Activated CD4-positive, alpha-beta T cell treated with anti-CD3 and anti-CD28 coated beads for 48 hours (primary cell): ENCODE data around the gene SMG7.
"Not testable (repeated sequence)": the region's sequence is repeated elsewhere in the genome, so short reads cannot be mapped to it uniquely, and the experiment has no call there.

Source experiments
- DNase-seq: peaks from one replicate; pipeline ENCODE4 v3.0.0-alpha.2; 2020

Gene SMG7, protein sequence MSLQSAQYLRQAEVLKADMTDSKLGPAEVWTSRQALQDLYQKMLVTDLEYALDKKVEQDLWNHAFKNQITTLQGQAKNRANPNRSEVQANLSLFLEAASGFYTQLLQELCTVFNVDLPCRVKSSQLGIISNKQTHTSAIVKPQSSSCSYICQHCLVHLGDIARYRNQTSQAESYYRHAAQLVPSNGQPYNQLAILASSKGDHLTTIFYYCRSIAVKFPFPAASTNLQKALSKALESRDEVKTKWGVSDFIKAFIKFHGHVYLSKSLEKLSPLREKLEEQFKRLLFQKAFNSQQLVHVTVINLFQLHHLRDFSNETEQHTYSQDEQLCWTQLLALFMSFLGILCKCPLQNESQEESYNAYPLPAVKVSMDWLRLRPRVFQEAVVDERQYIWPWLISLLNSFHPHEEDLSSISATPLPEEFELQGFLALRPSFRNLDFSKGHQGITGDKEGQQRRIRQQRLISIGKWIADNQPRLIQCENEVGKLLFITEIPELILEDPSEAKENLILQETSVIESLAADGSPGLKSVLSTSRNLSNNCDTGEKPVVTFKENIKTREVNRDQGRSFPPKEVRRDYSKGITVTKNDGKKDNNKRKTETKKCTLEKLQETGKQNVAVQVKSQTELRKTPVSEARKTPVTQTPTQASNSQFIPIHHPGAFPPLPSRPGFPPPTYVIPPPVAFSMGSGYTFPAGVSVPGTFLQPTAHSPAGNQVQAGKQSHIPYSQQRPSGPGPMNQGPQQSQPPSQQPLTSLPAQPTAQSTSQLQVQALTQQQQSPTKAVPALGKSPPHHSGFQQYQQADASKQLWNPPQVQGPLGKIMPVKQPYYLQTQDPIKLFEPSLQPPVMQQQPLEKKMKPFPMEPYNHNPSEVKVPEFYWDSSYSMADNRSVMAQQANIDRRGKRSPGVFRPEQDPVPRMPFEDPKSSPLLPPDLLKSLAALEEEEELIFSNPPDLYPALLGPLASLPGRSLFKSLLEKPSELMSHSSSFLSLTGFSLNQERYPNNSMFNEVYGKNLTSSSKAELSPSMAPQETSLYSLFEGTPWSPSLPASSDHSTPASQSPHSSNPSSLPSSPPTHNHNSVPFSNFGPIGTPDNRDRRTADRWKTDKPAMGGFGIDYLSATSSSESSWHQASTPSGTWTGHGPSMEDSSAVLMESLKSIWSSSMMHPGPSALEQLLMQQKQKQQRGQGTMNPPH

DNA sequence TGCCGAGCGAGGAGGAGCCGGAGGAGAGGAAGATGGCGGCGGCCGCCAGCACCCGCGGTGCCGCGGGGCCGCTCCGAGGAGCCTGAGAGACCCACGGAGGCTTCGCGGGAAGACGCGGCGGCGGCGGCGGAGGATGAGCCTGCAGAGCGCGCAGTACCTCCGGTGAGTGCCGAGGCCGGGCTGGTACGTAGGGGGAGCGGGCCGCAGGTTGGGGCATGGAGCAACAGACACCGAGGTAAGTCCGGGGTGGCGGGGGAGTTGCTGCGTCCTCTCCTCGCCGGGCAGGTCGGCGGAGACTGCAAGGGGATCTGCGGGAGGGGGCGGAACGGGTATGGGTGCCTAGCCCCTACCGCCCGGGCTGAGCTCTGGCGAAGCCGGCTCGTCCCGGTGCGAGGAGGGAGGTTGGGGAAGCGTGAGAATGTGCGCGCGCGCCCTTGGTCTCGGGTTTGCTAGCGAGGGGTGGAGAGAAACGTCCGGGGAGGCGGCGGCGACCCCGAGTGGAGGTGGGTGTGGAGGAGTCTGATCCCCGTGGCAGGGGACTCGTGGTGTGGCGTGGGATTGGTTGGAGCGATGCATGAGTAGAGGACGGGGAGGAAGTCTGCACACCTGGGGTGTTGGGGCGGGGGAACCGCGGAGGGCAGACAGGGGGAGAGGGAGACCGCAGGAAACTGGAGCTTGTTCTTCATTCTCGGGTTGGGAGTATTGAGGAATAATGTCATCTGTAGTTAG is at the start of gene SMG7:
SMG7 (plus strand) TSS at position 12 of the 729 bp plus-strand sequence; CDS start at position 134, 122 bp downstream.
- DNase-seq = peak; percentile 64

DNA sequence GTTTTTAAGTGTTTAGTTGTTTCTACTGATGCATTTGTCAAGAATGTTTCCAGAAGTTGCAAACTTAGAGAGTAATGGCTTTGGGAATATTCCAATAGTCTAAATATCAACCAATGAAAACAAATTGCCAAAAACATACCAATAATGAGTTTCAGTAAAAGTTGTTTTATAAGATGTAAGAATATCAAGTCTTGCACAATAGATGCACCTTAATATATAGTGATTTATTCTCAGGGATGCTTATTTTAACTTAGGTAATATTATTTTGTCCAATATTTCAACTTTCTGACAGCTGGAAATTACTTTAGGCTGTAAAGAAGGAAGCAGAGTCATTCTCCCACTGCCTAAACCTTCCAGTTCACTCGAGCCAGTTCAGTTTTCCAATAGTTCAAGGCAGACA is 48.8 kb upstream of the SMG7 start:
- no peak for DNase-seq

DNA sequence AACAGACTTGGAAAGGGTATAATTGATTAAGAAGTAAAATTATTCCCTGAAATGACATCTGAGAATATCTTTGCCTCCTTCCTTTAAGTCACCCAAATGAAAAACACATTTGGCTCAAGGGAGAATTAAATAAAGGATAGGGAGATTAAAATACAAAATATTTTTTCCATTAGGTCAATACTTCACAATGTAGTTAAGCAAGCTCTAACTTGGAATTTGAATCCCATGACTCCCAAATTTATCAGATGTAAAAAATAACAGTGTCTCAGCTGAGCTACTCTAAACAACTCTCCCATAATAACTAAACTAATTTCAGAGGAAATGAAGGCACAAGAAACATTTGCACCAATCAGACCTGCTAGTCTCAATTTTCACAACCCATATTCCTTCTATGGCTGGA is 47.6 kb upstream of the SMG7 start:
- no peak for DNase-seq

DNA sequence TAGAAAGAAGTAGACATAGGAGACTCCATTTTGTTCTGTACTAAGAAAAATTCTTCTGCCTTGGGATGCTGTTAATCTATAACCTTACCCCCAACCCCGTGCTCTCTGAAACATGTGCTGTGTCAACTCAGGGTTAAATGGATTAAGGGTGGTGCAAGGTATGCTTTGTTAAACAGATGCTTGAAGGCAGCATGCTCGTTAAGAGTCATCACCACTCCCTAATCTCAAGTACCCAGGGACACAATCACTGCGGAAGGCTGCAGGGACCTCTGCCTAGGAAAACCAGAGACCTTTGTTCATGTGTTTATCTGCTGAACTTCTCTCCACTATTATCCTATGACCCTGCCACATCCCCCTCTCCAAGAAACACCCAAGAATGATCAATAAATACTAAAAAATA is 44.7 kb upstream of the SMG7 start:
- not testable (repeated sequence) for DNase-seq

DNA sequence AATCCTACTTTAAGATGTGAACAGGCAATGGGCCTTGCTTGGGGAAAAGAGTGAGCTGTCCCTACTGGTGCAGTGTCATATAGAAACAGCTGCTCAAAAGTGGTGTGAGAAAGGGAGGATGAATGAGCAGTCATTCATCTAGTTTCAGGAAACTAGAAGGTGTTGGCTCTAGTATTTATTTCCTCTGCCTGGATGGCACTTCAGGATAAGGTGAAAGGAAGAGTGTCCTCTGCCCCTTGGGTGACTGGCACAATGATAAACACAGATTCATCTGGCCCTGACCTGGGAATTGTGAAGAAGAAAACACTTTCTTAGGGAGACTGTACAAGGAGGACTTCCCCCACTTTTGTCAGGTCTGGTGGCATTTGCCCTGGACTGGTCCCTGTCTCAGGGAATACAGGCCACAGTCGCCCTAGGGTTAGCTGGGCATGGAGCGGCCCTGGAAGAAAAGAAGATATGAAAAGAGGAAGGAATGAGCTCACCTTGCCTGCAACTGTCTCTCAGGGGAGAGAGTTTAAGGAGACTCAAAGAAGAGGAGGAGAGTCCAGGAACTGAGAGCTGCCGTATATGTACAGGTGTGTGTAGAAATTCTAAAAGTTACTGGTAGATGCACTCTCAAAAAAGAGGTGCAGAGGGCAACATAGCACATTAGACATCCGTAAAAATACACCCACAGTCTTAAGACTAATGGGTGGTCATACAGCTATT is 40.3 kb upstream of the SMG7 start:
- DNase-seq = no peak

DNA sequence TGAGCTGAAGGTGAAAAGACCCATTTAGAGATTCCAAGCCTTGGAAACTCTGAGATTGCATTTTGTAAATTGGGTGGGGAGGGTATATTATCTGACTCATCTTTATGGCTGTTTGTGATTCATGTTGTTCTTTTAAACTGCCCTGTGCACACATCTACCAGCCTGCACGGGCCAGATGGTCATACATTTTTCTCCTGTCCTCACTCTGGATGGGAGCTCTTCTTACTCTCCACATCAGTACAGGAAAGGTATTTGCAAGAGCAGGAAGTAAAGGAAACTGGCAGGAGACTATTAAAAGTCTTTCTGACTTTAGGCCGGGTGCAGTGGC is 39.8 kb upstream of the SMG7 start:
- no peak for DNase-seq

DNA sequence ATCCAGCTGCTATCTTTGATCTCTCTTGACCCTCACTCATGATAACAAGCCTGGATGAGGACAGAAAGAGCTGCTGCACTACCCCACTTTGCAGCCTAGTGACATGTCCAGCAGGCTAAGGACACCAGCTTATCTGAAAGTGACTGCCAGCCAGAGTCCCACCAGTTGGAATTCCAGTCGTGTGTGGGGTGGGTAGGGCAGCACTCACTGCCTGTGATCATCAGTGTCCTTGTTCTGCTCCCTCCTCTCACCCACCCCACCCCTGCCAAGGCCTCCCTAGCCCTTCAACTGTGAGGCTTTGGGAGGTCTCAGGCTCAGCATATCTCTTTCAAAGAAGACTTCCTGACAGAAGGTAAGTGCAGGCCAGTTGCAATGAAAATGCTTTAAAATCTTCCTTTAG is 38.6 kb upstream of the SMG7 start:
- no peak for DNase-seq

DNA sequence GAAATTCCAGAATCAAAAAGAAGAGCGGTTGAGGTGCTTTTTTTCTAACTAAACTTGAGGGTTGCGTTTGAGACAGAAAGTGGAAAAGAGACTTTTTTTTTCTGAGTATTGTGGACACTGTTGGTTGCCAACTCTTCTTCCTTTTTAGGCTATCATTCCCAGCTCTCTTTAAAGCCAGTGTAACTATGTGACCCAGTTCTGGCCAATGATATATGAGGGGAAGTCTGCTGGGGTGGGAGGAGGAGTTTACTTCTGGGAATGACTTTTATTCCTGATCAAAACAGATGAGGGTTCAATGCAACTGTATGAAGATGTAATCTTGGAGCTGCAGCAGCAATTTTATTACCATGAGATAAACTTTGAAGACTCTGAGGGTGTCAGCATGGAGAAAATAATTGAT is 36.8 kb upstream of the SMG7 start:
- no peak for DNase-seq

DNA sequence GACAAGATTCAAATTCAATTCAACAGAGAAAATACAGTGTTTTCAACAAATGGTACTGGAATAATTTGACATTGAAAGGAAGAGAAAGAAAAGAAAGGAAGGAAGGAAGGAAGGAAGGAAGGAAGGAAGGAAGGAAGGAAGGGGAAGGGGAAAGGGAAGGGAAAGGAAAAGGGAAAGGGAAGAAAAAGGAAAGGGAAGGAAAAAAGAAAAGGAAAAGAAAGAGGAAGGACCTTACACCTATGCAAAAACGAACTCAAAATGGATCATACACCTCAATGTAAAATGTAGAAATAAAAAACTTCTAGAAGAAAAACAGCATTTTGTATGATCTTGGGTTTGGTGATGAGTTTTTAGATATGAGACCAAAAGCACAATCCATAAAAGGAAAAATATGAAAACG is 34.2 kb upstream of the SMG7 start:
- no peak for DNase-seq

DNA sequence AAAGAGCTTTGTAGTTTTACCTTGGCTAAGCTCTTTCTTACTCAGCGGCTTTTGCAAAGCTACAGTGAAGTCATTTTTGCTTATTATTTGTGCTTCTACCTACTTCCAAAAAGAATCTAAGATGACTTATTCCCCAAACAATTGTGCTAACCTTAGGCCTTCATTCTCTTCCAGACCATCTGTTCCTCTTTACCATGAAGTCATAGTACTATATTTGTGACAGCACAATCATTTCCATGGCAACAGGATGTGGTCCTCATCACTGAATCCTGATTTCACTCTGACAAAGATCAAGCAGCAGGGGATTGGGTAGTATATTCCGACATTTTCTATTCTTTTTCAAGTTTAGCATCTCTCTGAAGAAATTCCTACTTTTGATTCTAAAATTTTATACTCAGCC is 29.3 kb upstream of the SMG7 start:
- no peak for DNase-seq

DNA sequence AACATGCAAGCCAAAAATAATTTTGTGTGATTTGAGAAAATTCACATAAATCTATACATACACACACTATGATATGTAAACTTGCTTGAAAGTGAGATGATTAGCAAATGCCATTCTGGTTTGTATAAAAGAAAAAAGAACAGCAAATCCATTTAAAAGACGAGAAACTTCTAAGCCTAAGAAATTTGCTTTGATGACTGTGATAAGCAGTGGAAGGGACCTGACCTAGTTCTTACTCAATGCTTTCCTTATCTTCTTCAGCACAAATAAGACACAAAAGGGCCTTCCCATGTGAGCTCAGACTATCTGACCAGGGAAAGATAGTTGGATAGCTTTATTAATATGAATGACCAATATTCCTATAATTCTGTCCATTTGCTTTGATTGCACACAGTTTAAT is 28.8 kb upstream of the SMG7 start:
- no peak for DNase-seq

DNA sequence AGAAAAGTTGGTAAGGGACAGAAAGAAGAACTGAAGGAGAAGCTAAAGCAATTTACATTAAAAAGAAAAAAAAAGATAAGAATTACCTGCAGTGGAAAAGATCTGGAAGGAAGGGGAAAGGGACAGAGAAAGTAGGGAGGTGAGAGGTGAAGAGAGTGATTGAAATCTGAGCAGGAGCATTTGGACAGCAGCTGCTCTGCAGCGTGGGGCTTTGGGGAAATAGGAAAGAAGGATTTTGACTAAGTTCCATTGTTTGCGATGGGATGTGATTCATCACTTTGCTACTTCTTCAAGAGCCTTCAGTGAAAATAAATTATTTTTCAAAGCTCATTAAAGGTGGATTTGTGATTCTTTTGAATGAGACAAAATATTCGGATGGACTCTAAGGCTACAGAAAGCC is 28.1 kb upstream of the SMG7 start:
- DNase-seq = no peak

DNA sequence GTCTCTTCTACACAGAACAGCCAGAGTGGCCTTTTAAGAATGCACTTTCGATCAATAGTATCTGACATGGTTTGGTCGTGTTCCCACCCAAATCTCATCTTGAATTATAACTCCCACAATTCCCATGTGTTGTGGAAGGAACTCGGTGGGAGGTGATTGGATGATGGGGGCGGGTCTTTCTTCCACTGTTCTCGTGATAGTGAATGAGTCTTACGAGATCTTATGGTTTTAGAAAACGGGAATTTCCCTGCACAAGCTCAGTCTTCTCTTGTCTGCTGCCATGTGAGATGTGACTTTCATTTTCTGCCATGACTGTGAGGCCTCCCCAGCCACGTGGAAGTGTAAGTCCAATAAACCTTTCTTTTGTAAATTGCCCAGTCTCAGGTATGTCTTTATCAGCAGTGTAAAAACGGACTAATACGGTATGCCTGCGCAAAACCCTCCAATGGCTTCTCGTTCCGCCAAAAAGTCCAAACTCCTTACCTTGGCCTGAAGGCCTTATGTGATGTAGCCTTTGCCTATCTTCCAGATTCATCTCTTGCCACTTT is 23.0 kb upstream of the SMG7 start:
- DNase-seq = no peak

DNA sequence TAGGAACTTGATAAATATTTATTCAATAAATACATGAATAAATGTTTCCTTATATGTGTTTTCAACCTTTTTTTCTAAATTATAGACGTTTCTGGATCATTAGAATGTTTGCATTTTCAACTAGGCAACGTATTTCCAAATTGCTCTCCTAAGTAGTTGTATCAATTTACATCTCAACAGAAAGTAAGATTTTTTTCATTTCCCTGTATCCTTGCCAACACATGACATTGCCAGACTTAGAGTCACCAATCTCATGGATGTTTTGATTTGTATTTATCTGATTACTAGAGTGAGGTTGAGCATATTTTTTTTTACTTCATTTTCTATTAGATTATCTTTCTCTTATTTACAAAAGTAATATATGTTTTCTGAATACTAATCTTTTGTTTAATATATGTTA is 22.2 kb upstream of the SMG7 start:
- no peak for DNase-seq

DNA sequence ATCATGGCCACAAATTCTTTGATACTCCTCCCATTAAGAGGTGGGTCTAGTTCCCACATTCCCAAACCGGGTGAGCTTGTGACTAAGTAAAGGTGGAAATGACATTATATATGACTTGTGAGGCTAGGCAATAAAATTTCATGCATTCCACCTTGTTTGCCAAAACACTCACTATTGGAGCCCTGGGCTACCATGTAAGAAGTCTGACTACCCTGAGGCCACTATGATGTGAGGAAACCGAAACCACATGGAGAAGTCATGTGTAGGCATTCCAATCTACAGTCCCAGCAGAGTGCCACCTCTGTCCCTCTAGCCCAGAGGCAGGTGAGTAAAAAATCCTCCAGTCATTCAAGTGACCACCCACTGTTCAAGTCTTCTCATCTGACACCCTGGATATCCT is 17.9 kb upstream of the SMG7 start:
- DNase-seq = no peak

DNA sequence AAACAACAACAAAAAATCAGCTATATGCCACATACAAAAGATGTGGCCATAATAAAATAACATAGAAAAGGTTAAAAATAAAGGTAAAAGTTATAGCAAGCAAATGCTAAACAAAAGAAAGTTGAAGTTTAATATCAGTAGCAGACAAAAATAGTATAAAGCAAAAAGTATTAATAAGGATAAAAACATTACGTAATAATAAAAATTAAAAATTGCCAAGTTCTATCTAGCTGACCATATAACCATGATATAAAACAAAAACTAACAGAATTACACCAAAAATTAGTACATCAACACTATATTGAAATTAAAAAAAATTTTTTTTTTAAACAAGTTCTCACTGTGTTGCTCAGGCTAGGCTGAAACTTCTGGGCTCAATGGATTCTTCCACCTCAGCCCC is 15.5 kb upstream of the SMG7 start:
- DNase-seq = no peak

DNA sequence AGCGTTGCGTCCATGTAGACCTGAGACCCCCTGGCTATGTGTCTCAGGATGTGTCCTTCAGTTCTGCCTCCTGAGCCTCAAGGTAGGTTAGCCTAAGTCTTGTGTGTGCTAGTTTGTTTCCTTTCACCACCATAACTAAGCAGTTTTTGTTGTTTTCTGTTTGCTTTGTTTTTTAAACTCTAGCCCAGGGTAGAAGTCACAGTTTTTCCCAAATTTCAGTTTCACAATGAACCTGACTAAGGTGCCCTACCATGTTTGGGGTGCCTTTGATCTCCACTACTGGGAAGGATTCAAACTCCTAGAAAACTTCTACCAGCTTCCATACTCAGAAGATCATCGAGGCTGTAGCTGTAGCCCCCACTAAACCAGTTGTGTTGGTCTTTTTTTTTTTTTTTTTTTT is 14.8 kb upstream of the SMG7 start:
- DNase-seq = no peak

DNA sequence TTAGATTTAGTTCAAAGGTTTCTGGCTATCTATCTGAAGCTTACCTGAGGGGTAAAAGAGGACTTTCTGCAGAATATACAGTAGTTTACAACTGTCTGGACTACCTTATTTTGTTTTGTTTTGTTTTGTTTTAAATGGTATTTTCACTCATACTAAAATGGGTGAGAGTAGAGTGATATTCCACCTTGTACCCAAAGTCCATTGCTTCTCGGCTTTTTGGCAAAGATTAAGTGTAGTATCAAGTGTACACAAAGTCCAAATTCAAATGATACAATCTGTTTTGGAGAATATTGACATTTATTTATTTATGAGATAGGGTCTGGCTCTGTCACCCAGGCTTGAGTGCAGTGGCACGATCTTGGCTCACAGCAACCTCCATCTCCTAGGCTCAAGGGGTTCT is 11.7 kb upstream of the SMG7 start:
- DNase-seq = no peak

DNA sequence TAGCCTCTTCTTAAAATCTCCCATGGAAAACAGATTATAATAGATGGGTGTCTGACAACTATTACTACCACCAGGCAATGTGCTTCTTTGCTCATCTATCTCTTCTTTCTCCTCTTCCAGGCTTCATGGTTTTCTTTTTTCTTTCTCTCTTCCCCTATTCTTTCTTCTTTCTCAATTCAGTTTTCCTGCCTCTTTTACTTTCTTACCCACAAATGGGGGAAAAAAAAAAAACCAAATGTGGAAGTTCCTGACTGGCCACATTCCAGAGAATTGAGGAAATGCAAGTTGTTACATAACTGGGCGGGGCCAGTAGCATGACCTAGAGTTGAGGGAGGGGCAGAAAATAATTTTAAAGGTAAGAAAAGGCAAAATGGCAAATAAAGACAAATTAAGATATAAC is 10.9 kb upstream of the SMG7 start:
- no peak for DNase-seq

DNA sequence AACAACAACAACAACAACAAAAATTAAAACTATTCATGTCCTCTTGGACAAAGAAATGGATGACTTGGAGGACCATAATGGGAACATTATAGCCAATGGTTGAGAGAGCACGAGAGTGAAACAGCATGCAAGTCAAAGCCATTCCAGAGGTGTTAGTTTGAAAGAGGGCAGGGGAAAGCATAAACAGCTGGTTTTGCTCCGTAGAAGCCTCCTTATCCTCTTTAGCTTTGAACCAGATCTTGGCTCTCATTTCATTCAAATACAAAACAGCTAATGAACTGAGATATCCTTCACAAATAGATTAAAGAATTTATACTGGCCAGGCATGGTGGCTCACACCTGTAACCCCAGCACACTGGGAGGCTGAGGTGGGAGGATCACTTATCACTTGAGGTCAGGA is 8.7 kb upstream of the SMG7 start:
- DNase-seq = no peak

DNA sequence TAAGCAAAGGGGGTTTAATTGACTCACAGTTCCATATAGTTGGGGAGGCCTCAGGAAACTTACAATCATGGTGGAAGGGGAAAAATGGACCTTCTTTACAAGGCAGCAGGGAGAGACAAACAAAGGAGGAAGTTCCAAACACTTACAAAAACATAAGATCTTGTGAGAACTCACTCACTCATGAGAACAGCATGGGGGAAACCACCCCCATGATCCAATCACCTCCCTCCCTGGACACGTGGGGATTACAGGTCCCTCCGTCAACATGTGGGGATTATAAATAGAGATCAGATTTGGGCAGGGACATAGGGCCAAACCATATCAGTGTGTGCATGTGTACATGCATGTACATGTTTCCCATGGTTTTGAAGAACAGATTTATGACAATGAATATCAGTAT is 5.5 kb upstream of the SMG7 start:
- DNase-seq = no peak

DNA sequence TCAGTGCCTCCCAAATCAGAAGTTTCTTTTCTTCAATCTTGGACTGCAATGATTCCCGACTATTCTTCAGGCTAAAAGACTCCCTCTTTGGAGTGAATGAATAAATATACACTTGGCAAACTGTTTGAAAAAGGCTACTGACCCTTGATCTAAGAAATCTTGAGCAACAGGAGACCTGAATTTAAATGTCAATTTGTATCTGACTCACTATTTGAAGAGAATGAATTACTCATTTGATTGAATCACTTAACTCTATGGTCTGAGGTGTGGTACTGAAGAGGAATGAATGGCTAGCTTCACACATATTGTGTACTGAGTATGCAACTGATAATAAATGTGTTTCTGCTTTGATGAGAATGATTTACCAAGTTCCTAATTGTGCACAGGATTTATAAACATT is 4.6 kb upstream of the SMG7 start:
- DNase-seq = no peak
